Adrenal gland (tissue), 5 donors: ENCODE measurements around the gene SOX18.

Experiments used
- POLR2A ChIP-seq, 2 donors: fragments of 450-650 bp; IDR thresholded peaks; one replicate each; pipeline ENCODE4 v1.6.1; 2017; ENCODE audit warnings: antibody characterized with exemption in 2 of 2, mild to moderate bottlenecking in 2 of 2, moderate library complexity in 1 of 2
- TF ChIP-seq, protein P1 (sequence below), 6 experiments: fragments of 450-650 bp in 4 of 6; fragments of 200-600 bp in 2 of 6; sonication (generic) in 1 of 6; IDR thresholded peaks; 1 replicate in 5 of 6; 2 replicates in 1 of 6; pipeline versions ENCODE4 v1.5.1 to v1.8.0; 2016 to 2021; ENCODE audit warnings: antibody characterized with exemption in 6 of 6, mild to moderate bottlenecking in 2 of 6, moderate library complexity in 1 of 6
- donor health status: DM: no; HTN: no; CAD: no.

DNA sequence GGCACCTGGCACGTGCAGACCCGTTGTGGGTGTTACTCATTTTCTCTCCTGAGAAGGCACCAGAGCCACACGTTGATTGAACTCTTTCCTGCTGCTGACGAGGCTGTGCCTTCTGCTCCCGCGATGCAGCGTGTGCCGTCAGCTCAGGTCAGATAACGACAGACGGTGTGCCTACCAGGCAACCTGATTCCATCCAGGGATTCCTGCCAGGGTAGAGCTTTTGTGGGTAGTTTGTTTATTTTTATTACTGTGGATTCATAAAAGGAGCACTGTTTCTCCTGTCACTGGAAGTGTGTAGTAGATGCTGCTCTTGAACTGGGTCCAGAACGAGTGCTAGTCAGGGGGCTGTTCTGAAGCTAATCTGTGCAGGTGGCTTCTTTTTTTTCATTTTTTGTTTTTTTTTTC is 47.8 kb downstream of the SOX18 start:
- TF ChIP-seq, protein P1, sequence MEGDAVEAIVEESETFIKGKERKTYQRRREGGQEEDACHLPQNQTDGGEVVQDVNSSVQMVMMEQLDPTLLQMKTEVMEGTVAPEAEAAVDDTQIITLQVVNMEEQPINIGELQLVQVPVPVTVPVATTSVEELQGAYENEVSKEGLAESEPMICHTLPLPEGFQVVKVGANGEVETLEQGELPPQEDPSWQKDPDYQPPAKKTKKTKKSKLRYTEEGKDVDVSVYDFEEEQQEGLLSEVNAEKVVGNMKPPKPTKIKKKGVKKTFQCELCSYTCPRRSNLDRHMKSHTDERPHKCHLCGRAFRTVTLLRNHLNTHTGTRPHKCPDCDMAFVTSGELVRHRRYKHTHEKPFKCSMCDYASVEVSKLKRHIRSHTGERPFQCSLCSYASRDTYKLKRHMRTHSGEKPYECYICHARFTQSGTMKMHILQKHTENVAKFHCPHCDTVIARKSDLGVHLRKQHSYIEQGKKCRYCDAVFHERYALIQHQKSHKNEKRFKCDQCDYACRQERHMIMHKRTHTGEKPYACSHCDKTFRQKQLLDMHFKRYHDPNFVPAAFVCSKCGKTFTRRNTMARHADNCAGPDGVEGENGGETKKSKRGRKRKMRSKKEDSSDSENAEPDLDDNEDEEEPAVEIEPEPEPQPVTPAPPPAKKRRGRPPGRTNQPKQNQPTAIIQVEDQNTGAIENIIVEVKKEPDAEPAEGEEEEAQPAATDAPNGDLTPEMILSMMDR (IDR thresholded peaks at IDR 0.05) = no peak
- no peak for TF ChIP-seq POLR2A (IDR thresholded peaks at IDR 0.05)
